ENCODE data around the gene PSORS1C1. TPM values are rescaled to one million over a fixed set of nuclear protein-coding genes. Genes with fewer than 3 reads are reported as not detected.
"Not testable (repeated sequence)": the region's sequence is repeated elsewhere in the genome, so short reads cannot be mapped to it uniquely, and the experiment has no call there.

Gene PSORS1C1, protein sequence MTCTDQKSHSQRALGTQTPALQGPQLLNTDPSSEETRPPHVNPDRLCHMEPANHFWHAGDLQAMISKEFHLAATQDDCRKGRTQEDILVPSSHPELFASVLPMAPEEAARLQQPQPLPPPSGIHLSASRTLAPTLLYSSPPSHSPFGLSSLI
- total RNA-seq (2014; rRNA removed; shearing (Covaris generic)), result 0.48 and 0.88 TPM in 2 replicates

DNA sequence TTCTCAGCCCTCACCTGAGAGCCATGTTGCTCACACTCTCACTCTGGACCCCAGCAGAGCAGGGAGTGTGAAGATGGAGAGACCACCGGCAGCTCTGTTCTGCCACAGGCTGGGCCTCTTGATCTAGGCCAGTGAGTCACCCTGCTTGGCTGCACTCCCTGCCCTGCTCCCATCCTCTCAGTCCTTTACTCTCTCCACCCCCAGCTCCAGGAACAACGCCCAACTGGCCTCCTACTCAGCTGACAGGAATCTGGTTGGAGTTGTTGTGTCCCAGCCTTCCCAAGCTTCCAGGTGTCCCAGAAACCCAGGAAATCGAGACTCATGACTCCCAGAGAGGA lies at the start of gene PSORS1C1:
PSORS1C1 (plus strand) TSS at position 260 of the 338 bp plus-strand sequence. CDS start 14,833 bp downstream, outside the sequence.
- peak; percentile 92 for DNase-seq (ENCODE audit: low read depth)

DNA sequence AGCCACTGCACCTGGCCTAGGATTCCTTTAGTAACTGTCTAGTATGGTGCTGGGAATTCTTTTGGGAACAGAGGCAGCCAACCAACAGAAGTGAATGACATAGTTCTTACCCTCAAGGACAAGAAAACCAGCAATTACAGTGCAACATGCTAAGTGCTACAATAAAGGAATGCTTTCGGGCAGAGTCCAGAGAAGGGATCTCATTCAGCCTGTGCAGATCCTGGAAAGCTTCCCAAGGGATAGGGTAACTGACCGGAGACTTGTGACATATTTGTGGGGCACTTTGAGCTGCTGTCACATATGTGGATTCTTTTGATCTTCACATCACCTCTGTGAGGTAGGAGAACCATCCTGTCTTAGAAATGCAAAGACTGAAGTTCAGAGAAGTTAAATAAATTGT lies 49.0 kb upstream of the PSORS1C1 start:
- DNase-seq (ENCODE audit: low read depth), result no peak

DNA sequence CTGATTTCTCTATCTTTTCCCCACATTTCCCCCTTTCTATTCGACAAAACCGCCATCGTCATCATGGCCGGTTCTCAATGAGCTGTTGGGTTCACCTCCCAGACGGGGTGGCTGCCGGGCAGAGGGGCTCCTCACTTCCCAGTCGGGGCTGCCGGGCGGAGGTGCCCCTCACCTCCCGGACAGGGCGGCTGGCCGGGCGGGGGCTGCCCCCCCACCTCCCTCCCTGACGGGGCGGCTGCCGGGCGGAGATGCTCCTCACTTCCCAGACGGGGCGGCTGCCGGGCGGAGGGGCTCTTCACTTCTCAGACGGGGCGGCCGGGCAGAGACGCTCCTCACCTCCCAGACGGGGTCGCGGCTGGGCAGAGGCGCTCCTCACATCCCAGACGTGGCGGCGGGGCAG lies 47.6 kb upstream of the PSORS1C1 start:
- not testable (repeated sequence) for DNase-seq (ENCODE audit: low read depth)

DNA sequence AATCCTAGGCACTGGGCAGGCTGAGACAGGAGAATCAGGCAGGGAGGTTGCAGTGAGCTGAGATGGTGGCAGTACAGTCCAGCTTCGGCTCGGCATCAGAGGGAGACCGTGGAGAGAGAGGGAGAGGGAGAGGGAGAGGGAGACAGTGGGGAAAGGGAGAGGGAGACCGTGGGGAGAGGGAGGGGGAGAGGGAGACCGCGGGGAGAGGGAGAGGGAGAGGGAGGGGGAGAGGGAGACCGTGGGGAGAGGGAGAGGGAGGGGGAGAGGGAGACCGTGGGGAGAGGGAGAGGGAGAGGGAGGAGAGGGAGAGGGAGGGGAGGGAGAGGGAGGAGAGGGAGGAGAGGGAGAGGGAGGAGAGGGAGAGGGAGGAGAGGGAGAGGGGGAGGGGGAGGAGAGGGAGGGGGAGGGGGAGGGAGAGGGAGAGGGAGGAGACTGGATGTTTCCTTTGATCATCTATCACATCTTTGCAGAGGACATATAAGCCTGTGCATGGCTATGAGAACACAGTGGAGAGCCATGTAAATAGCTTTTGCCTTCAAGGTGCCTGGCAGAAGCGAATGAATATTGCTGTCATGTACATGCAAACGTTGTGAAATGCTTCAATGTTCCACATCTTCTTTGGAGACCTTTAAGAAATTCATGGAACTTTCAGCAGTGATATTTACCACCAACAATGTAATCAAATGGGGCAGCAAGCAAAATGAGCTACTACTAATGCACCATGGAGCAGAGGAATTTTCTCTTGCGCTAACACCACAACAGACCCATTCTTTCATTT lies 46.5 kb upstream of the PSORS1C1 start:
- not testable (repeated sequence) for DNase-seq (ENCODE audit: low read depth)

DNA sequence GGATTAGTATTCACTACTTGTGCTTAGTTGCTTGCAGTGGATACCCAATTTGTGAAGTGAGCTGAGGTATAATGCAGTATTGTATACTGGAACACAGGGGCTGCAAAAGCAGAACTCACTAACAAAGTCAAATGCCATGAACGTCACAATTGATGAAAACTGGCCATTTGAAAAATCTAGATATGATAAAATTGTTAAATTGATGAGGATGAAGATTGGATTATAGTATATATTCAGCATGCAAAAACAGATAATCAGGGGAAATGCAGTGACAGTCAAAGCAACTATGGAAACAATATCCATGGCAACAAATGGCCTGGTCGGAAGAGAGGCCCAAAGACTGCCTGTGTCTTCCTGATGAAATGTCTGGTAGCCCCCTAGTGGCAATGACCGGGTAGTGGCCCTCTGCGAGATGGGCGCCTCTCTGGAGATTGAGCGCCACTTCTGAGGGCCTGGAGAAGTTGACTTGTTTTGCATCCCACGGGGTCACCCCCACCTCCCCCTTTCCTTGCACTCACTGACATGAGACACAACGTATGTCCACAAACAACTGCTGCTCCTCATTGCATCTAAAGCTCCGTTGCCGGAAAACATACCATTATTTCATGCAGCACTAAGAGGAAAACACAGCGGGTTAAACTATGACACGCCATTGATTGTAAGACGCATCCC lies 45.8 kb upstream of the PSORS1C1 start:
- peak; percentile 82 for DNase-seq (ENCODE audit: low read depth)

DNA sequence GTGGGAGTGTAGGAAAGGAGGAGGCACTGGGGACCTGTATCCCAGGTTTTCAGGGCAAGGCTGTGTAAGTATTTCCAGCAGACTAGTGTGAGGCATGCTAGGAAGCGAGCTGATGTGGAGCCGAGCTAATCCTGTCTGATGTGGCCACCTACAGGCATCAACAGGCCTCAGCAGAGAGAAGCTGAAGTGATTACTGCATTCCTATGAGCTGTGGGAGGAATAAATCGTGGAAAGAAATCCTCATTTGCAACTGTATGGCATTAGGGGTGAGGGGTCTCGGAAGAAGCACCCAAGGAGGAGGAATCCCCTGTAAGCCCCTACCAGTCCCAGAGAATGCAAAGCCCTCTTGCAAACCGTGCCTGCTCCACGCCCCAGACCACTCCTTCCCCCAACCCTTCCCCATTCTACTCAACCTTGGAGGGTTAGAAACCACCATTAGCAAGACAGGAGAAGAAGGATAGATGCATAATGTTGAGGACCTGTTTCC lies 43.8 kb upstream of the PSORS1C1 start:
- peak; percentile 75 for DNase-seq (ENCODE audit: low read depth)

DNA sequence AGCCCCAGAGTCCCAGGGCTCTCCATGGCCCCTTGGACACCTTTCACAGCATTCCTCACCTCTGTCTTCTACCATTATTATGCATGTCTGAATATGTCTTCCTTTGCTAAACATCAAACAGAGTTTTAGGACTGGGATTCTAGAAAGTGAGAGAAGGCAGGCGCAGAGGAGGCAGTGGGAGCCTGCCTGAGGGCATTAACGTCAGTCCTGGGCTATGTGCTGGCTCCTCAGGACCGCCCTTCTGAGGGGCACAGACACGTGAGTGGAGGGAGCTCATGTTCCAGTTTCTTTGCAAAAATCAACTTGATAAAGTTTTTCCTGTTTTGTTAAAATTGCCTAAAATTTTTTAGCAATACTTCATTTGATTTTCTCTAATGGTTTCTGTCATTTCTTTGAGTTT lies 40.2 kb upstream of the PSORS1C1 start:
- DNase-seq (ENCODE audit: low read depth), result peak; percentile 36

DNA sequence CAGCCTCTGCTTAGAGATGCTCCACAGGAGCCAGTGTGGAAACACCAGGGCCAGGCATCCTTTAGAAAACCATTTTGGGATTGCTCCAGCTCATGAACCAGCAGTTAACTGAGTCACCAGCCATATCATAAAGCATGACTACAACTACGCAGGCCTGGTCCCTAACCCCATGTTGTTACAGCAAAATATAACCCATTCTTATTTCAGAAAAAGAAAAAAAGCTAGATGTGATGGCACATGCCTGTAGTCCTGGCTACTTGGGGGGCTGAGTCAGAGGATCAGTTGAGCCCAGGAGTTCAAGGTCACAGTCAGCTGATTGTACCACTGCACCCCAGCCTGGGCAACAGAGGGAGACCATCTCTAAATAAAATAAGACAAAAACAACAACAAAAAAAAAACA lies 39.1 kb upstream of the PSORS1C1 start:
- peak; percentile 28 for DNase-seq (ENCODE audit: low read depth)

DNA sequence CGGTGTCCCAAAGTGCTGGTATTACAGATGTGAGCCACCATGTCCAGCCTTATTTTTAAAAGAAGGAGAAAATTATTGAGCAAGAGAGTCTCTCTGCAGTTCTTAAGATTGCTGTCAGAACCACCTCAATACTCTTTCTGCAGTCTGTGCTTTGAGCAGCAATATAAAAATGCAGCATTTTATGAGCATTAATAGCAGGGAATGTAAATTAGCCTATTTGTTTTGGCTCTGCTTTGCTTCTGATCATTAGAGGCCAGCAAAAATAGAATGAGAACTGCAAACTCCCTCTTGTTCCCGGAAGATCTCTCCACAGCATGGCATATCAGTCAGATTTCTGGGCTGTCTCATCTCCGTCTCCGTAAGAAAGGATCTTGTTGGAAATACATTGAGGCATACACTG lies 38.0 kb upstream of the PSORS1C1 start:
- DNase-seq (ENCODE audit: low read depth), result no peak

DNA sequence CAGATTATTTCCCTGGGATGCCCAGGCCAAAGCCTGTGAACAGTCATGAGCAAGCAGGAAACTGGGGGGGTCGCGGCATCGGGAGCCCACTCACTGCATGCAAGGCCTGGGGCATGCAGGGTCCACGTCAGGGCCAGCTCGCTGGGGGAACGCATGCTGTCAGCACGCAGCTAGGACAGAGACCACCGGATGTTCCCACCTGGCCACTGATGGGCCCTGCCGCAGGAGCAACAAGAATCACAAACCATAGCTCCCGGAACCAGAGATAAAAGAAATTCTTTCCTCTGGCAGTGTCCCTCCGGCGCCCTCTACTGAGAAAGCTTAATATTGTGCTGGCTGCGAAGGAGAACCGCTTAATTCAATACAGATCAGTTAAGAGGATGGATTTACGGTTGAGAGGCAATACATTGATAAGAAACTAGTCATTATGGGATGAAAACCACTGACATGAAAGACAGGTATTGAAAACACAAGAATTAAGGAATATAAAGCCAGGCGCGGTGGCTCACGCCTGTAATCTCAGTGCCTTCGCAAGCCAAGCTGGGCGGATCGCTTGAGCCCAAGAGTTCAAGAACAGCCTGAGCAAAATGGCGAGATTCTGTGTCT lies 34.8 kb upstream of the PSORS1C1 start:
- peak; percentile 65 for DNase-seq (ENCODE audit: low read depth)

DNA sequence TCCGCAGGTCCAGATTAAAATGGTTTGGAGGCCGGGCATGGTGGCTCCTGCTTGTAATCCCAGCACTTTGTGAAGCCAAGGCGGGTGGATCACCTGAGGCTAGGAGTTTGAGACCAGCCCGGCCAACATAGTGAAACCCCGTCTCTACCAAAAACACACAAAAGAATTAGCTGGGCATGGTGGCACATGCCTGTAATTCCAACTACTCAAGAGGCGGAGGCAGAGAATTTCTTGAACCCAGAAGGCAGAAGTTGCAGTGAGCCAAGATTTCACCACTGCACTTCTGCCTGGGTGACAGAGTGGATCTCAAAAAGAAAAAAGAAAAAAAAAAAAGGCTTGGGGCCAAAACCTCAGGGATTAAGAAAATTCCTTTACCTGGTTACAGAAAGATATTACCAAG lies 32.7 kb upstream of the PSORS1C1 start:
- DNase-seq (ENCODE audit: low read depth), result no peak

DNA sequence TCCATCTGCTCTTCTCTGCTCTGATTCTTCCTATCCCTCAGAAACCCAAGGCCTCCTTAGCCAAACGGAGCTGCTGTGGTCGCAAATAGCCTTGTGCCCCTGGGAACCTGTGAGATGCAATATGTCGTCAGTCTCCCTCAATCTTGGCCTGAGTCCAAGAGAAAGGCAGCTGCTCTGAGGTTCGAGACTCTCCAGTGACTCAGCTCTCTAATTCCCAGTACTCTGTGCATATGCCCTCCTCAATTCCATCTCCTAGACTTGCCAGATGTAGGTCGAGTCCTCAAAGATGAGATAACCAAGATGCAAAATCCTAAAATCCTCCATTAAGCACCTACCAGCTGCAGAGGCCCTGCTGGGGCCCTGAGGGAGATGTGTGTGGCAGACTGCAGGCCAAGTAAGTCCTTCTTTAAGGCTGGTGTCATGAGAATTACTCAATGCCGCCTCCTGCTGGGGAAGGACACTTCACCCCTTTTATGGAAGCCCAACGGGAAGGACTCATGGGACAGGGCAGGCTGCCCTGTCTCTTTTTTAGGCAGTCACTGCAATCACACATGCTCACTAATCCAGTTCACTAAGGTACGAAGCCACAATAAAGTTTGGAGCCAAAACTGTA lies 30.8 kb upstream of the PSORS1C1 start:
- peak; percentile 58 for DNase-seq (ENCODE audit: low read depth)

DNA sequence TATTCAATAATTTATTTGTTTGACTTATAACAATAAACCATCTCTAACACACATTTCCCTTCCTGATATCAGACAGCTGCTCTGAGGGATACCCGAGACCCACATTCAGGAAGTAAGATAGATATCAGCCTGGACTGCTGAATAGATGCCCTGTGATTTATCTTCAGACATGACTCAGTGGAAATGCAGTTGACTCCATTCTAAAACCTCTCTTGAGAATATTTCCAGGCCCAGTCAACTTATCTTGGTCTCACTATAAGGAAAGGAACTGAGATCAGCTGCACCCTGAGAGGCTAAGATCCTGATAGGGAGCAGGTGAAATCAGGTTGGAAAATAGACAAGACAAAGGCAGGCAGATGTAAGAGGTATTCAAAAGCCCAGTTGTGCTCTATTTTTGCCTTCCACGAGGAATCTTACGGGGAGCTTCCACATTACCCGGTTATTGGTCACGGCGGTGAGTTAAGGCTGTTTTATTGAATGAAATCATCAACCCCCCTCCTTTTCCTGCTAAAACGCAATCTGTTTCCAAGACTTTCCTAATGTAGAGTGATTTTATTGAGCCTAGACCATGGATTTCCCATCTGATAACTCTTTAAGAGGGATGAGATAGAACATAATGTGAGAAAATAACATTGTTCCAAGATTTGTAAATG lies 27.7 kb upstream of the PSORS1C1 start:
- DNase-seq (ENCODE audit: low read depth), result peak; percentile 72

DNA sequence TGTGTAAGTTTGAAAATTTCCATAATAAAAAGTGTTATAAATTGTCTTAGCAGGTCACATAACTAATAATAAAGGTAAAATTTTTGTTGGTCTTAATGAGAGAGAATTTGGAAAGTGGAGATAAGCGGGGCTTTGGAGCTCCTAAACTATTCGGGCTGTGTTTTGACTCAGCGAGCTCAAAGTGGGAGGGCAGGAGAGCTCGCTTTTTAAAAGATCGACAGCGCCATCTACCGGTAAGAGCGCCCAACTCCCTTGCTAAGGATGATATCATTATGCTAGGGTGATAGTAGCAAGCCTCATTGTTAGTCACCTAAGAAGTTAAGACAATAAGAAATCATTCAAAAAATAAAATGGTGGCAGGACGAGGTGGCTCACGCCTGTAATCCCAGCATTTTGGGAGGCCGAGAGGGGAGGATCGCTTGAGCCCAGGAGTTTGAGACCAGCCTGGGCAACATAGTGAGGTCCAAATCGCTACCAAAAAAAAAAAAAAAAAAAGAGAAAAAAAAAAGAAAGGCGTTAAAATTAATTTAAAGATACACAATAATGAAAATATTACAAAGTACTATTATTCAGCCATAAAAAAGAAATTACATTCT lies 27.0 kb upstream of the PSORS1C1 start:
- peak; percentile 82 for DNase-seq (ENCODE audit: low read depth)

DNA sequence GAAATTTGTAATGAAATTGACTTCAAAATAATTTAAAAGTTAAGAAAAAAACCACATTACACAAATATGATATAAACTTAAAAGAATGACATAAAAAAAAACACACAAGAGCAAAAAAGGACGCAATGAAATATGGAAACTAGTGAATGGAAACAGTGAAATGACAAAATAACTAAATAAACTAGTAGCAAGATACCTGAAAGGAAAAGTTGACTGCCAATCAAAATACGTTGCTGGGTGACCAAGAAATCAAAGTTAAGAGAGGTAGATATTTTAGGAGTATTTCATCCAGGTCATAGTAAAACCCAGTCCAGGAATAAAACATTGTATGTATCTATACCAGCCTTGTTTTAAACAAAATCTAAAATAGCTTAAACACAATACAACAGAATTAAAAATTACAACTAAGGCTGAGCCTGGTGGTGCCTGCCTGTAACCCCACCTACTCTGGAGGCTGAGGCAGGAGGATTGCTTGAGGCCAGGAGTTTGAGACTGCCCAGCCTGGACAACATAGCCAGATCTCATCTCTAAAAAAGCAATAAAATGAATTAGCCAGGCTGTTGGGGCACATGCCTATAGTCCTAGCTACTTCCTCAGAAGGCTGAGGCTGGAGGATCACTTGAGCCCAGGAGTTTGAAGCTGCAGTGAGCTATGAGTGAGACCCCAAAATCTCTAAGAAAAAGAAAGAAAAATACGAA lies 24.2 kb upstream of the PSORS1C1 start:
- no peak for DNase-seq (ENCODE audit: low read depth)

DNA sequence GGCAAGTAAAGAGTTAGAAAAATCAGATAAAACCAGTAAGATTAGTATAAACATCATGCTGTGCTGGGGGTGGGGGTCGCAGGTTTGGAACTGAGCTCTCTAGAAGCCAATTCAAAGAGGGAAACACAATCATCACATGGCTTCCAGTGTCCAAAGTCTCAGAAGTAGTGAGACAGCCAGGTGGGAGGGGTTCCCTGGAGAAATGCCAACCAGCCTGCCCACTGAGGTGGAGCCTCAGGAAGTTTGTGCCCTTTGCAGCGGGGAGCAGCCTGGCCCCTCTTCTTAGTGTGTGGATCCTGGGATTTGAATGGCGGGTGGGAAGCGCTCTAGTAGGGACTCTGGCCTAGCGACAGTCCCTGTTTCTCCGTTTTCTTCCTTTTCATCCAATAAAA lies 23.6 kb upstream of the PSORS1C1 start:
- DNase-seq (ENCODE audit: low read depth), result no peak

DNA sequence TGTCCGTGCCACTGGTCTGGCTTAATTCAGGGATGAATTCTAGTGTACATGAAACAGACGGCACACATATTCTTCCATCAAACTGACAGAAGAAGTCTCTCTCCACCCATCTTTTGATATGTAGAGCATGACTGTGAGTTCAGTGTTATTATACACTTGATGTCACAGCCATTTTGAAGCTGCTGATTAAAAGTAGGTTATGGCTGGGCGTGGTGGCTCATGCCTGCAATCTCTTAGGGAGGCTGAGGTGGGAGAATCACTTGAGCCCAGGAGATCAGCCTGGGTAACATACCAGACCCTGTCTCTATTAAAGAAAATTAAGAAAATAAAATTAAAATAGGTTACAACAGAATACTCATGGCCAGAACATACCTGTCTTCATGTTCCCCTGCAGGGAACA lies 22.9 kb upstream of the PSORS1C1 start:
- DNase-seq (ENCODE audit: low read depth), result no peak

DNA sequence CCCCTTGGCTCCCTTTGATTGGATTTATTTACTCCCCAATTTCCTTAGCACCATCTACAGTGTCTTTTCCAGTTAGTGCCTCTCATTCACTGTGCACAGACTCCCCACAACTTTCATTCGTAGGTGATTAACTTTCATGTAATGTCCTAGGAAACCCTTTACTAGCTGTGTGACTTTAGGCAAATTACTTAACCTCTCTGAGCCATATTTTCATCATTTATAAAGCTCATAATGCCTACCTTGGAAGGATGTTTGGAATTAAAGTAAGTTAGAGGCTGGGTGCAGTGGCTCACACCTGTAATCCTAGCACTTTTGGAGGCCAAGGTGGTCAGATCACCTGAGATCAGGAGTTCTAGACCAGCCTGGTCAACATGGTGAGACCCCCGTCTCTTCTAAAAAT lies 22.4 kb upstream of the PSORS1C1 start:
- DNase-seq (ENCODE audit: low read depth), result no peak

DNA sequence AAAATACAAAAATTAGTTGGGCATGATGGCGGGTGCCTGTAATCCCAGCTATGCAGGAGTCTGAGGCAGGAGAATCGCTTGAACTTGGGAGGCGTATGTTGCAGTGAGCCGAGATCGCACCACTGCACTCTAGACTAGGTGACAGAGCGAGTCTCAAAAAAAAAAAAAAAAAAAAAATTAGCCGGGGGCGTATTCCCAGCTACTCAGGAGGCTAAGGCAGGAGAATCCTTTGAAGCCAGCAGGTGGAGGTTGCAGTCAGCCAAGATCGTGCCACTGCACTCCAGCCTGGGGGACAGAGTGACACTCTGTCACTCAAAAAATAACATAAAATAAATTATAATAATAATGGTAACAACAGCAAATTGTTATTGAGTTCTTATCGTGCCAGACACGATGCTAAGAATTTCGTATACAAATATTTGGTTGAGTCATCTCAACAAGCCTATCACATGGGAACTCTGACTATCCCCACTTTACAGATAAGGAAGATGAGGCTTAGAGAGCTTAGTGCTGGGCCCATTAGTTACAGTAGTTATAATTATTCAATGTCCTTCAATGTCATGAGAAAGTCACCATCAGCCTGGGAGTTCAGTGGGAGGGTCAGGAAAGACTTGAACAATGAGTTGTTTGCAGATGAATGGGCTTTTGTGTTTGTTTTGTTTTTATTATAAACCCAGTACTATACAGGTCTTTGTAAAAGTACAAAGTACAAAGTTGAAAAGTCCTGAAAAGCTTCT lies 21.7 kb upstream of the PSORS1C1 start:
- DNase-seq (ENCODE audit: low read depth), result no peak

DNA sequence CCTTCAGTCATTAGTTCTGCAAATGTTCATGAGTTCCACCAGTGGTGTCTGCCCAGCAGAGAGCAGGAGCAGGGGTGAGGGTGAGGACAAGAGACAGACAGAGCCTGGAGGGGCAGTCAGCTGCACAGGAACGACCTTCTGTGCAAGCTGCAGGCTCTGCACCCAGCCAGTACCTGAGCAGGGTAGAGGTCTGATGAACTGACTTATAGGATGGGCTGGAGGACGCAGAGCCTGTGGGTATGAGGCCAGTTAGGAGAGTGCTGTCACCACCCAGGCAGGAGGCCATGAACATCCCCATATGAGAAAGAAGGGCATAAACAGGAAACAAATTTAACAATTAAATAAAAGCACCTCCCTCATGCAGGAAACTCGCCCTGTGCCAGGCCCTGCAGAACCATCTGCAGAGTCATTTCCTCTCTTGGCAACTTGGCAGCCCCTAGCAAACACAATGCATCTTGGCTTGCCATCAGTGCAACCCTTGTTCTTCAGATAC lies 20.2 kb upstream of the PSORS1C1 start:
- peak; percentile 14 for DNase-seq (ENCODE audit: low read depth)
